ENCODE measurements around the gene SLC9A9. TPM values are rescaled to one million over a fixed set of nuclear protein-coding genes. Genes with fewer than 3 reads are reported as not detected.

SLC9A9 gene
- total RNA-seq, 1 donor from 2014 or later = 5.6 TPM

GRCh38 chr3:143503325-143503885 lies 344.9 kb downstream of the SLC9A9 start:
- ATAC-seq (no peak), DNase-seq (no peak)
- intact Hi-C loops (cut with micrococcal nuclease) = no loop called here

GRCh38 chr3:143502081-143502480 lies 346.2 kb downstream of the SLC9A9 start:
- intact Hi-C loops (cut with micrococcal nuclease) = no loop called here
- ATAC-seq = no peak

GRCh38 chr3:143497382-143497781 lies 350.9 kb downstream of the SLC9A9 start:
- ATAC-seq (no peak), DNase-seq (no peak)
- intact Hi-C loops (cut with micrococcal nuclease) = no loop called here

More at GRCh38 chr3:143502081-143502480, 346.2 kb downstream of the SLC9A9 start:
- no peak for DNase-seq

GRCh38 chr3:143496191-143496590 lies 352.1 kb downstream of the SLC9A9 start:
- ATAC-seq (no peak), DNase-seq (no peak)
- intact Hi-C loops (cut with micrococcal nuclease) = no loop called here

GRCh38 chr3:143495527-143495926 lies 352.7 kb downstream of the SLC9A9 start:
- no peak for ATAC-seq
- intact Hi-C loops (cut with micrococcal nuclease) = no loop called here
- no peak for DNase-seq

- DNase-seq (no peak), ATAC-seq (no peak)
Measured at GRCh38 chr3:143486611-143487010, 361.7 kb downstream of the SLC9A9 start.

GRCh38 chr3:143484846-143485512 lies 363.3 kb downstream of the SLC9A9 start:
- intact Hi-C loops (cut with micrococcal nuclease) = no loop called here
- ATAC-seq (no peak), DNase-seq (no peak)

More at GRCh38 chr3:143486611-143487010, 361.7 kb downstream of the SLC9A9 start:
- intact Hi-C loops (cut with micrococcal nuclease) = no loop called here

- intact Hi-C loops (cut with micrococcal nuclease) = no loop called here
- ATAC-seq (no peak), DNase-seq (no peak)
Measured at GRCh38 chr3:143483214-143483613, 365.1 kb downstream of the SLC9A9 start.

- no peak for DNase-seq
- ATAC-seq = no peak
- intact Hi-C loops (cut with micrococcal nuclease) = no loop called here
Measured at GRCh38 chr3:143482106-143483088, 365.9 kb downstream of the SLC9A9 start.

- no peak for ATAC-seq
- intact Hi-C loops (cut with micrococcal nuclease) = no loop called here
- DNase-seq = no peak
Measured at GRCh38 chr3:143480344-143480743, 367.9 kb downstream of the SLC9A9 start.

GRCh38 chr3:143479727-143480126 lies 368.5 kb downstream of the SLC9A9 start:
- intact Hi-C loops (cut with micrococcal nuclease) = no loop called here
- ATAC-seq = no peak
- DNase-seq = no peak

GRCh38 chr3:143478115-143478693 lies 370.1 kb downstream of the SLC9A9 start:
- no peak for DNase-seq
- intact Hi-C loops (cut with micrococcal nuclease) = no loop called here

GRCh38 chr3:143476965-143477640 lies 371.2 kb downstream of the SLC9A9 start:
- DNase-seq (no peak), ATAC-seq (no peak)
- intact Hi-C loops (cut with micrococcal nuclease) = no loop called here

More at GRCh38 chr3:143478115-143478693, 370.1 kb downstream of the SLC9A9 start:
- ATAC-seq = no peak

- ATAC-seq = no peak
- DNase-seq = no peak
- intact Hi-C loops (cut with micrococcal nuclease) = no loop called here
Measured at GRCh38 chr3:143475981-143476380, 372.3 kb downstream of the SLC9A9 start.

GRCh38 chr3:143472731-143473523 lies 375.3 kb downstream of the SLC9A9 start:
- intact Hi-C loops (cut with micrococcal nuclease) = no loop called here
- no peak for DNase-seq
- ATAC-seq = no peak

- no peak for ATAC-seq
- intact Hi-C loops (cut with micrococcal nuclease) = no loop called here
Measured at GRCh38 chr3:143471705-143472104, 376.6 kb downstream of the SLC9A9 start.

GRCh38 chr3:143469159-143469558 lies 379.1 kb downstream of the SLC9A9 start:
- no peak for DNase-seq
- intact Hi-C loops (cut with micrococcal nuclease) = no loop called here
- no peak for ATAC-seq

More at GRCh38 chr3:143471705-143472104, 376.6 kb downstream of the SLC9A9 start:
- DNase-seq = no peak

- no peak for ATAC-seq
- DNase-seq = no peak
- intact Hi-C loops (cut with micrococcal nuclease) = no loop called here
Measured at GRCh38 chr3:143465666-143466065, 382.6 kb downstream of the SLC9A9 start.

All from left ventricle myocardium superior (tissue), 1 donor.